NCI-H128 (cell line): ENCODE data around the gene ALDH3B1.

Experiments used
- DNase-seq: peaks from one replicate; lab custom pipeline; 2025; ENCODE audit not compliant: unreplicated experiment; lab: John Stamatoyannopoulos, UW

ALDH3B1 gene

GRCh38 chr11:68043349-68044144, 33.4 kb downstream of the ALDH3B1 start:
- no peak for DNase-seq

GRCh38 chr11:68044145-68044813, 34.2 kb downstream of the ALDH3B1 start:
- no peak for DNase-seq

GRCh38 chr11:68044898-68045351, 34.8 kb downstream of the ALDH3B1 start:
- DNase-seq, result no peak

GRCh38 chr11:68047437-68048290, 37.5 kb downstream of the ALDH3B1 start:
- DNase-seq, result no peak

GRCh38 chr11:68048681-68049508, 38.8 kb downstream of the ALDH3B1 start:
- DNase-seq, result no peak

GRCh38 chr11:68049509-68050370, 39.6 kb downstream of the ALDH3B1 start:
- DNase-seq, result no peak

GRCh38 chr11:68050371-68050841, 40.3 kb downstream of the ALDH3B1 start:
- no peak for DNase-seq

- no peak for DNase-seq
Observed at GRCh38 chr11:68051191-68052136, 41.3 kb downstream of the ALDH3B1 start.

GRCh38 chr11:68052137-68052873, 42.2 kb downstream of the ALDH3B1 start:
- DNase-seq, result no peak

- DNase-seq, result no peak
Observed at GRCh38 chr11:68053117-68053516, 43.0 kb downstream of the ALDH3B1 start.

- no peak for DNase-seq
Observed at GRCh38 chr11:68053981-68054812, 44.1 kb downstream of the ALDH3B1 start.

- no peak for DNase-seq
Observed at GRCh38 chr11:68056317-68057285, 46.5 kb downstream of the ALDH3B1 start.

- DNase-seq, result no peak
Observed at GRCh38 chr11:68057807-68058206, 47.7 kb downstream of the ALDH3B1 start.

- no peak for DNase-seq
Observed at GRCh38 chr11:68061508-68061907, 51.4 kb downstream of the ALDH3B1 start.

GRCh38 chr11:68064926-68065325, 54.8 kb downstream of the ALDH3B1 start:
- no peak for DNase-seq

- DNase-seq, result no peak
Observed at GRCh38 chr11:68065841-68066240, 55.7 kb downstream of the ALDH3B1 start.
